Endodermal cell (in vitro differentiated cells): Measurements from ENCODE around the gene CRY1. TPM values are rescaled to one million over a fixed set of nuclear protein-coding genes. Genes with fewer than 3 reads are reported as not detected.
A peak's percentile ranks its signal among the peaks of the same experiment; 100 is the strongest.

Experiments
- DNase-seq: peaks from one replicate; pipeline ENCODE4 v3.0.0-alpha.2; 2017
- H3K27ac ChIP-seq: 2 replicates; pipeline ENCODE4 v1.5.1; 2013; ENCODE audit warnings: mild to moderate bottlenecking, low read depth, low read length, moderate library complexity
- H3K27me3 ChIP-seq: 2 replicates; pipeline ENCODE4 v1.6.1; 2013; ENCODE audit warnings: mild to moderate bottlenecking, low read length, moderate library complexity; ENCODE audit not compliant: insufficient read depth, control insufficient read depth, poor library complexity, severe bottlenecking
- H3K36me3 ChIP-seq: 2 replicates; pipeline ENCODE4 v1.7.0; 2013; ENCODE audit warnings: mild to moderate bottlenecking, low read length, moderate library complexity; ENCODE audit not compliant: control insufficient read depth, insufficient read depth
- H3K4me1 ChIP-seq: one replicate; pipeline ENCODE4 v1.7.0; 2013; ENCODE audit warnings: low read length; ENCODE audit not compliant: control insufficient read depth, insufficient read depth
- H3K4me3 ChIP-seq: 2 replicates; pipeline ENCODE4 v1.5.1; 2013; ENCODE audit warnings: mild to moderate bottlenecking, low read length, moderate library complexity
- H3K9ac ChIP-seq: 2 replicates; pipeline ENCODE4 v1.6.1; 2013; ENCODE audit warnings: mild to moderate bottlenecking, low read length, moderate library complexity; ENCODE audit not compliant: poor library complexity, severe bottlenecking; ENCODE audit errors: extremely low read depth
- H3K9me3 ChIP-seq: 2 replicates; pipeline ENCODE4 v1.6.1; 2013; ENCODE audit warnings: mild to moderate bottlenecking, low read length, moderate library complexity; ENCODE audit not compliant: control insufficient read depth
- H3K27ac Mint-ChIP-seq: 2 replicates; pipeline ENCODE4 v1.8.0; 2020; ENCODE audit warnings: mixed read lengths
- H3K27me3 Mint-ChIP-seq: 2 replicates; pipeline ENCODE4 v1.8.0; 2021; ENCODE audit warnings: mild to moderate bottlenecking, mixed read lengths; ENCODE audit not compliant: insufficient read depth
- H3K36me3 Mint-ChIP-seq: 2 replicates; pipeline ENCODE4 v1.8.0; 2020; ENCODE audit warnings: low read depth, mixed read lengths
- H3K4me1 Mint-ChIP-seq: 2 replicates; pipeline ENCODE4 v1.8.0; 2020; ENCODE audit warnings: mixed read lengths
- H3K4me3 Mint-ChIP-seq: 2 replicates; pipeline ENCODE4 v1.8.0; 2020; ENCODE audit warnings: mild to moderate bottlenecking, moderate library complexity, mixed read lengths
- H3K9me3 Mint-ChIP-seq: 2 replicates; pipeline ENCODE4 v1.8.0; 2020; ENCODE audit warnings: mild to moderate bottlenecking, mixed read lengths
- WGBS, 2 experiments: methylation state at CpG; one replicate each; pipeline versions ENCODE4 v1.1.5 to v1.1.7; 2013; ENCODE audit warnings: missing lambda C conversion rate in 2 of 2, mixed read lengths in 1 of 2; ENCODE audit not compliant: insufficient coverage in 1 of 2, insufficient read length in 1 of 2; 5-methylcytosine and 5-hydroxymethylcytosine counted together
- total RNA-seq, 2 donors: library from RNA; stranded (reverse); fragmentation: NEBNext Ultra II Directional in 1 of 2; extraction: Animal tissue kit (Norgen Biotek cat#: 25700) in 1 of 2; gene quantifications; 2 replicates in 1 of 2; 3 replicates in 1 of 2; pipeline ENCODE4 v1.2.1, GENCODE V29; 2021
- TF ChIP-seq, protein P1 (sequence below): fragments of 200-600 bp; sonication (generic); conservative IDR thresholded peaks from 2 replicates; pipeline ENCODE4 v1.5.0; 2021; ENCODE audit warnings: antibody characterized with exemption, mild to moderate bottlenecking

The CRY1 gene
- total RNA-seq, 2 donors from 2014 or later, result 29.9 to 33.4 TPM

DNA sequence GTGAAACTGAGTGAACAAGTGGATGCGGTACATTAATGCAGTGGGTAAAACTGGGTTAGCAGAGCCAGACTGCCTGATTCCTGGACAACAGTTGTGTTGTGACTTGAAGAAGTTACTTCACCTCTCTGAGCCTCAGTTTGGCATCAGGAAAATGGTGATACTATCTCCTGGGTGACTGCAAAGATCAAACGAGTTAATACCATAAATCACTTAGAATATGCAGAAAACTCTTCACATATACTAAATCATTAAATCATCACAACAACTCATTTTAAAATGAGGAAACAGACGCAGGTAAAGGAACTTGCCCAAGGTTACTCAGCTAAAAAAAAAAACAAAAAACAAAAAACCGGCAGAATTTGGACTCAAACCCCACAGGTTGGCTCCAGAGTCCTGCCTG is 107.2 kb downstream of the CRY1 start:
- peaks cover 28% of the 10 kb centered on the region for H3K36me3 Mint-ChIP-seq
- H3K4me3 Mint-ChIP-seq, result peak overlapping the region; percentile 84
- Histone ChIP-seq H3K9me3 (no peaks in the 10 kb centered on the region), H3K4me1 (no peaks in the 10 kb centered on the region), H3K36me3 (peaks cover 14% of the 10 kb centered on the region), H3K4me3 (peak overlapping the region; percentile 98), H3K27ac (no peak overlapping the region), H3K9ac (peak overlapping the region; percentile 77), H3K27me3 (no peaks in the 10 kb centered on the region)
- no peak overlapping the region for H3K27ac Mint-ChIP-seq
- H3K4me1 Mint-ChIP-seq, result peaks cover 25% of the 10 kb centered on the region
- H3K27me3 Mint-ChIP-seq, result no peaks in the 10 kb centered on the region
- no peak for DNase-seq
- TF ChIP-seq, protein P1, sequence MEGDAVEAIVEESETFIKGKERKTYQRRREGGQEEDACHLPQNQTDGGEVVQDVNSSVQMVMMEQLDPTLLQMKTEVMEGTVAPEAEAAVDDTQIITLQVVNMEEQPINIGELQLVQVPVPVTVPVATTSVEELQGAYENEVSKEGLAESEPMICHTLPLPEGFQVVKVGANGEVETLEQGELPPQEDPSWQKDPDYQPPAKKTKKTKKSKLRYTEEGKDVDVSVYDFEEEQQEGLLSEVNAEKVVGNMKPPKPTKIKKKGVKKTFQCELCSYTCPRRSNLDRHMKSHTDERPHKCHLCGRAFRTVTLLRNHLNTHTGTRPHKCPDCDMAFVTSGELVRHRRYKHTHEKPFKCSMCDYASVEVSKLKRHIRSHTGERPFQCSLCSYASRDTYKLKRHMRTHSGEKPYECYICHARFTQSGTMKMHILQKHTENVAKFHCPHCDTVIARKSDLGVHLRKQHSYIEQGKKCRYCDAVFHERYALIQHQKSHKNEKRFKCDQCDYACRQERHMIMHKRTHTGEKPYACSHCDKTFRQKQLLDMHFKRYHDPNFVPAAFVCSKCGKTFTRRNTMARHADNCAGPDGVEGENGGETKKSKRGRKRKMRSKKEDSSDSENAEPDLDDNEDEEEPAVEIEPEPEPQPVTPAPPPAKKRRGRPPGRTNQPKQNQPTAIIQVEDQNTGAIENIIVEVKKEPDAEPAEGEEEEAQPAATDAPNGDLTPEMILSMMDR, result no peak
- no peaks in the 10 kb centered on the region for H3K9me3 Mint-ChIP-seq
- WGBS, 2 experiments, result 55 to 72% methylated on average over 3 to 4 of the region's 4 CpGs

DNA sequence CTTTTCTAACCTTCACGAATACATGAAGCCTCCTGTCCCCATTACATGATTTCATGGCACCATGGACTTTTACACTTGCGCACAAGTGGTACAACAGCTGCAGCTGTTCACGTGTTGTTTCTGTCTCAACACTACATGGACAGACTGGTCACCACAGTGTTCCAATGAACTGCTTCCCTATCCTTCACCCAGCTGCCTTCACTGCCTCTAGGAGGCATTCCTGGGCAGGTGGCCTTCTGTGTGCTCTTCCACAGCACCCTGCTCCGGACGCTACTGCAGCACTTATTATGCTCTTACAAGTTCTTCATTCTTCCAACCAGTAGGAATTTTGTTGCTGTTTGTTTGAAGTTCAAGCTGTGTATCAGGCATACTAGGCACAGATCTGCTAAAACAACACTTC is 107.9 kb downstream of the CRY1 start:
- H3K4me1 Mint-ChIP-seq, result peaks cover 25% of the 10 kb centered on the region
- DNase-seq, result no peak
- TF ChIP-seq, protein P1, result peak; percentile 31
- Histone ChIP-seq H3K4me1 (no peaks in the 10 kb centered on the region), H3K27me3 (no peaks in the 10 kb centered on the region), H3K4me3 (peak overlapping the region; percentile 98), H3K9me3 (no peaks in the 10 kb centered on the region), H3K36me3 (peaks cover 14% of the 10 kb centered on the region), H3K9ac (no peak overlapping the region), H3K27ac (no peak overlapping the region)
- WGBS, 2 experiments, result 89 to 94% methylated on average over 3 to 5 of the region's 5 CpGs
- H3K36me3 Mint-ChIP-seq, result peaks cover 27% of the 10 kb centered on the region
- no peaks in the 10 kb centered on the region for H3K27me3 Mint-ChIP-seq
- H3K4me3 Mint-ChIP-seq, result peak overlapping the region; percentile 84
- H3K27ac Mint-ChIP-seq, result no peak overlapping the region
- no peaks in the 10 kb centered on the region for H3K9me3 Mint-ChIP-seq

DNA sequence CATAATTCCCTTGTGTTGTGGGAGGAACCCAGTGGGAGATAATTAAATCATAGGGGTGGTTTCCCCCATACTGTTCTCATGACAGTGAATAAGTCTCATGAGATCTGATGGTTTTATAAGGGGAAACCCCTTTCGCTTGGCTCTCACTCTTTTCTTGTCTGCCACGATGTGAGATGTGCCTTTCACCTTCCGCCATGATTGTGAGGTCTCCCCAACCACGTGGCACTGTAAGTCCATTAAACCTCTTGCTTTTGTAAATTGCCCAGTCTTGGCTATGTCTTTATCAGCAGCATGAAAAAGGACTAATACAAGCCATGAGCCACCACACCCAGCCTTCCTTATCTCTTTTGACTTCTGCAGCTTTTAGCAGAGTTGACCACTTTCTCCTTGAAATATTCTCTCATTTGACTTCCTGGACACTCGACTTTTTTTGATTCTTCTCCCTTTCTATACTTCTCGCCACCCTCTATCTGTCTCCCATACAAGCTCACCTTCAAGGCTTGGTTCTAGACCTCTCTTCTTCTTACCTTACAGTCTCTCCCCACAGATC is 108.7 kb downstream of the CRY1 start:
- Mint-ChIP-seq H3K27ac (no peak overlapping the region), H3K27me3 (no peaks in the 10 kb centered on the region), H3K36me3 (peaks cover 27% of the 10 kb centered on the region), H3K4me3 (no peak overlapping the region), H3K9me3 (no peaks in the 10 kb centered on the region), H3K4me1 (peaks cover 25% of the 10 kb centered on the region)
- no peak overlapping the region for H3K27ac ChIP-seq
- H3K9me3 ChIP-seq, result no peaks in the 10 kb centered on the region
- TF ChIP-seq, protein P1, result no peak
- peaks cover 14% of the 10 kb centered on the region for H3K36me3 ChIP-seq
- no peak overlapping the region for H3K9ac ChIP-seq
- no peaks in the 10 kb centered on the region for H3K27me3 ChIP-seq
- DNase-seq, result no peak
- no peak overlapping the region for H3K4me3 ChIP-seq
- no peaks in the 10 kb centered on the region for H3K4me1 ChIP-seq
- WGBS, 2 experiments, result 92 to 97% methylated on average over 6 of the region's 6 CpGs
